IPS-18a (cell line): ENCODE data around the gene NMD3.
"Not testable (repeated sequence)": the region's sequence is repeated elsewhere in the genome, so short reads cannot be mapped to it uniquely, and the experiment has no call there.

Source experiments
- H3K27ac ChIP-seq: one replicate; pipeline ENCODE4 v1.5.1; 2013; ENCODE audit warnings: low read length
- H3K27me3 ChIP-seq: one replicate; pipeline ENCODE4 v1.6.1; 2013; ENCODE audit warnings: mild to moderate bottlenecking, low read length; ENCODE audit not compliant: control insufficient read depth, insufficient read depth
- H3K36me3 ChIP-seq: one replicate; pipeline ENCODE4 v1.6.1; 2013; ENCODE audit warnings: low read depth, low read length; ENCODE audit not compliant: control insufficient read depth
- H3K4me1 ChIP-seq: one replicate; pipeline ENCODE4 v1.6.1; 2013; ENCODE audit warnings: low read depth, low read length; ENCODE audit not compliant: control insufficient read depth
- H3K4me3 ChIP-seq: one replicate; pipeline ENCODE4 v1.5.1; 2013; ENCODE audit warnings: low read length
- H3K9ac ChIP-seq: one replicate; pipeline ENCODE4 v1.6.1; 2013; ENCODE audit warnings: mild to moderate bottlenecking, low read length, moderate library complexity
- H3K9me3 ChIP-seq: one replicate; pipeline ENCODE4 v1.6.1; 2013; ENCODE audit warnings: low read depth, low read length; ENCODE audit not compliant: control insufficient read depth

NMD3 gene

DNA sequence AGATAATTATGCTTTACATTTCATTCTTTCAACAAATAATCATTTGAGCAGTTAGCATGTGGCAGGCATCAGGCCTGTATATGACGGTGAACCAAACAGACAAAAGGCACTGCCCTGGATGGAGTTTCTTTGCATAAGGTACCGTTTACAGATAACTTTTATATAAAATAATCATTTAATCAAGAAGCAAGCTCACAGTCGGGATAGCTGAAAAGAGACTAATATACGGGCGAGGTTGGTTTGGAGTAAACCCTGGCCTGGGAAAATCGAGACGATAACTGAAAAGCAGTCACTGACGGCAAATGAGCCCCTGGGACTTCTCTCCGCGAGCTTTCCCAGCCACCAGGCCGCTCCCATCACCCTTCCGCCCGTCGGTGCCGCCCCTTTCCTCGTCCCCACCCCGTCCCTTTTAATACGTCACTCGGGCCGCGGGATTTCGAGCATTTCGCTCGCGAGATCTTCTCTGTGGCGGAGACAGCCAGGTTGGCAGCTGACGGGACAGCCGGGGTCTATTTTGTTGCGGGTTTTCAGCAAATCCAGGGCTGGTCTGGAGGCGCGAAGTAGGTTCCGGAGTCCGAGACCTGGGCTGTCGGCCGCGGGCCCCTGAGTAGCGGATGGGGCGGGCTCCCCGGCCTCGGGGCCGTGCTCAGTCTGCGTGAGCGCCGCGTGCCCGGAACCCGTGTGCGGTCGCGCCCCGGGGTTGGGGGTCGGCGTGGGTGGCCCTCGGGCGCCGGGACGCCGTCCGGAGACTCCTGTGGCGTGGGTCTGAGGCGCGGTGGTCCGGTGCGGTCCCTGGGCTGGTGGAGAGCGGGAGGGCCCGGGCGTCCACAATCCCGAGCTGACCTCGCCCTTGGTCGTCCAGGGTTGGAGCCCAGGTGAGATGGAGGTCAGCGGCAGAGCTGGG is at the start of gene NMD3:
NMD3 (plus strand) TSS at position 462 of the 904 bp plus-strand sequence. CDS start 703 bp downstream, outside the sequence.
- Histone ChIP-seq H3K27ac (peak within 1 kb of the TSS; percentile 20), H3K4me1 (peaks cover 8% of the 10 kb centered on the region), H3K9me3 (no peaks in the 10 kb centered on the region)

DNA sequence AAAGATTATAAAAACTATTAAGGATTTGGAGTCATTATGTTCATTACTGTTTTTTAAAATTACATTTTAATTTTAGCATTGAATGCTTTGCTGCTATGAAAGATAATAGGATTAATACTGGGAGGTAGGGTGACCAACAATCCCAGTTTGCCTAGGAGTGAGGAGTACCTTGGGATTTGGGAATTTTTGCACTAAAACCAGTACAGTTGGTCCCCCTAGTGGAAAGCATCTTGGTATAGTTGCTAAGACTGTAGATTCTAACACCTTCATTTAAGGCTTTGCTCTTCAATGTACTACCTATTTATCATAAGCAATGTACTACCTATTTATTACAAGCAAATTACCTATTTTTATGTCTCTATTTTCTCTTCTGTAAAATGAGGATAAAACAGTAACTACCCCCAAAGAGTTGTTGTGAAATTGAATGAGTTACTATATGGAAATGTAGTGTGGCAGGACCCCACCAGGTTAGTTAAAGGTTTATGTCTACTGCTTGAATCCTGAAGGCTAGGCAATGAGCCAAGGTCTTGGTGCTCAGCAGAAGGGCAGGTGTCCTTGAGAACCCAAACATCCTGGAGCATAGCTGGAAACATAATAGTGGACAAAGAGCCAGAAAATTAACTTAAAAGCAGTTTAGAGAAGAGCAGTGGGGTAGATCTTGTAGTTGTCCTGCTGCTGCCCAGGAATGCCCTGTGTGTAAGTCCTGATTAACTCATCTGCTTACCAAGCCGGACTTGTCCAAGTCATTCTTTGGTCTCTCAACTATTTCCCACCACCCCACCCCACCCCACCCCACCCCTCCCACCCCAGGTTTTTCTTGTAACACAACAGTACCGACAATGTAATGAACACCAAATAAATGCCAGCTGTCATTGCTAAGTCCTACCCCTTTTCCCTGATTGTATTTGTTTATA is 49.2 kb upstream of the NMD3 start:
- Histone ChIP-seq H3K4me1 (no peaks in the 10 kb centered on the region), H3K9me3 (no peaks in the 10 kb centered on the region), H3K9ac (no peak overlapping the region), H3K27ac (no peak overlapping the region), H3K4me3 (no peak overlapping the region), H3K27me3 (no peaks in the 10 kb centered on the region), H3K36me3 (no peaks in the 10 kb centered on the region)

More for the DNA sequence above, at the start of gene NMD3:
- H3K36me3 ChIP-seq, result peaks cover 8% of the 10 kb centered on the region
- H3K9ac ChIP-seq, result peak within 1 kb of the TSS; percentile 86
- peak within 1 kb of the TSS; percentile 90 for H3K4me3 ChIP-seq
- H3K27me3 ChIP-seq, result no peaks in the 10 kb centered on the region

GRCh38 chr3:161175506-161175905 is 45.6 kb upstream of the NMD3 start:
- Histone ChIP-seq H3K27me3 (no peaks in the 10 kb centered on the region), H3K4me3 (no peak overlapping the region), H3K4me1 (no peaks in the 10 kb centered on the region), H3K36me3 (no peaks in the 10 kb centered on the region), H3K9me3 (no peaks in the 10 kb centered on the region), H3K9ac (no peak overlapping the region), H3K27ac (no peak overlapping the region)

DNA sequence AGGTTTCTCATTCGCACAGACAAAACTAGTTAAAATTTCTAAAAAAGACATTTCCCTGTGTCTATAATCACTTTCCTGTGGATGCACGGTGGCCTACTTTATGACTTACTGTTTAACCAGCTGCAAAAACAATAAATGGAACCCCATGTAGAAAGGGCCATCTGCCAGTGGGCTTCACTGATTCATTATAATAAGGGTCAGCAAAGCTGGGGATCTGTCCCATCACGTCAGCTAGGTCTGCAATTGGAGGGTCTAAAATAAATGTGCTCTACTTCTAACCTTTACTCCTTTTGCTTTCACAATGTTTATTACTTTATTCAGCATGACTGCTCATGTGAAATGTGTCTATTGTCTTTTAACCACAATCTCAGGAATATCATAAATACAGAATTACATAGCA is 43.1 kb upstream of the NMD3 start:
- H3K9ac ChIP-seq, result no peak overlapping the region

DNA sequence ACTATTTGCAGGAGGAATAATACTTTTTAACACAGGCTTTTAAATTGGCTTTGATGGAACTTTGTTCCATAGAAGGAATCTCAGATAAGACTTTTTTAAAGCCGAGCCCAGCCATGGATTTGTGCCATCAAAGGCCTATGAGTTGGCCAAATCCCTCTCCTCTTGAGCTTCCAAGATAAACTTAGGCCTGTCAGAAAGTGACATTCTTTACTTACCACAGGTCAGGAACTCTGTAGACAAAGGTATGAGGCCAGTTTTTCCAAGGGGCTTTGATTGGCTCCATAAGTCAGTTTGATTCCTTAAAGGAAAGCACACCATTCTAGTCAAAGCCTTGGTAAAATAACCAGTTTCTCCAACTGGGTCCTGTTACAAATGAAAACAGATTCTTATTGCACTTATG is 39.7 kb upstream of the NMD3 start:
- not testable (repeated sequence) for H3K4me3 ChIP-seq, H3K36me3 ChIP-seq, H3K27ac ChIP-seq, H3K9ac ChIP-seq, H3K27me3 ChIP-seq, H3K4me1 ChIP-seq, H3K9me3 ChIP-seq

More for the DNA sequence above, 43.1 kb upstream of the NMD3 start:
- Histone ChIP-seq H3K9me3 (no peaks in the 10 kb centered on the region), H3K4me3 (no peak overlapping the region), H3K27me3 (no peaks in the 10 kb centered on the region), H3K36me3 (no peaks in the 10 kb centered on the region), H3K27ac (no peak overlapping the region), H3K4me1 (no peaks in the 10 kb centered on the region)

DNA sequence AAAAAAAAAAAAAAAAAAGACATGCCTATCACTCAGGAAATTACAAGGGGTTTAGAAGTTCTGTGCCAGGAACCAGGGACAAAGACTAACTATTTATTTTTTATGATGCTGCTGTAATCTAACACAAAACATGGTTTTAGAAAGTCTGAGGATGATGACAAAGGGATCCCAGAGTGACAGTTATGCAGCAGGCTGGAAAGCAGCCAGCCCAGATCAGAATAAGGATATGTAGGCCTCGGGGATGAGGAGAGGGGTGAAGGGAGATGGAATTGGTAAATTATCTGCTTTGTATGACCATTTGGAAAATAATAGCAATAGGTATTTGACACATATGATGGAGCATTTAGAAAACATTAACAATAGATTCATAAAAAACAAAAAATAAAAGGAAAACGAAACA is 34.1 kb upstream of the NMD3 start:
- Histone ChIP-seq H3K9ac (no peak overlapping the region), H3K4me3 (no peak overlapping the region), H3K36me3 (no peaks in the 10 kb centered on the region), H3K9me3 (no peaks in the 10 kb centered on the region), H3K4me1 (peaks cover 3% of the 10 kb centered on the region), H3K27ac (no peak overlapping the region), H3K27me3 (no peaks in the 10 kb centered on the region)

DNA sequence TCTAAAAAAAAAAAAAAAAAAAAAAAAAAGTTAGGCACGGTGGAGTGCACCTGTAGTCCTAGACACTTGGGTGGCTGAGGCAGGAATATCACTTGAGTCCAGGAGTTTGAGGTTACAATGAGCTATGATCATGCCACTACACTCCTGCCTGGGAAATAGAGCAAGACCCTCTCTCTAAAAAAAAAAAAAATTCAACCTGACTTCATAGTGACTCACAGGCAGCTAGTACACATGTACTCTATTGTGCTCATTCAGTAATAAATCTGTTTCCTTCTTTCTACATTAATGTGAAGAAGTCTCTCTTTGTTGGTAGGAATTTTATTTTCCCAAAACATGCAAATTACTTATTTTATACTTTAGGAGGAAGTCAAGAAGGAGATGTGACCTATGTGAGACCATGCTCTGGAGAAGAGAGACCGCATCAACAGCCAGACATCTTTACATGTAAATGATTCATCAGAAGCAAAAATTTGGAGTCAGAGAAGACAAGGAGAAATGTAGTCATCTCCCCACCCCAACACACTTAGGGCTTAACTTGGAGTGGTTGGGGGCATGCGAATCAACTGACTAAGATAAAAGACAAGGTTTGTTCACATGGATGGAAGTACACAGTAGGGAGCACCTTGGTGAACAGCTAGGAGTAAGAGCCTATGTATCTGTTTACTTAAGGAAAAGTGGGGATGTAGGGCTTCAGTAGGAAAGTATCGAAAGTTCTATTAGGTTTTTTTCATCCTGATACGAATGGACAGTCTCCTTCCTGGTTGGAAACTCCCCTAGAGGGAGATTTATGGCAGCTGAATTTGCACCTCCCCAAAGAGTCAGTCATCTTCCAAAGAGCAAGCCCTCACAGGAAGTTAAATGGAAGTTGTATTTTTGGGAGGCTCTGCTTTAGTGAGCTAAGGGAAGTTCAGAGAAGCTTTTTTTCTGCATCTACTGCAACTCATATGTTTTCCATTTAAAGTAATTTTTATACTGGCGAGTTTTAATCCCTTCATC is 23.0 kb upstream of the NMD3 start:
- Histone ChIP-seq H3K36me3 (no peaks in the 10 kb centered on the region), H3K9me3 (no peaks in the 10 kb centered on the region), H3K4me1 (no peaks in the 10 kb centered on the region), H3K27ac (no peak overlapping the region), H3K9ac (no peak overlapping the region), H3K4me3 (no peak overlapping the region), H3K27me3 (no peaks in the 10 kb centered on the region)

DNA sequence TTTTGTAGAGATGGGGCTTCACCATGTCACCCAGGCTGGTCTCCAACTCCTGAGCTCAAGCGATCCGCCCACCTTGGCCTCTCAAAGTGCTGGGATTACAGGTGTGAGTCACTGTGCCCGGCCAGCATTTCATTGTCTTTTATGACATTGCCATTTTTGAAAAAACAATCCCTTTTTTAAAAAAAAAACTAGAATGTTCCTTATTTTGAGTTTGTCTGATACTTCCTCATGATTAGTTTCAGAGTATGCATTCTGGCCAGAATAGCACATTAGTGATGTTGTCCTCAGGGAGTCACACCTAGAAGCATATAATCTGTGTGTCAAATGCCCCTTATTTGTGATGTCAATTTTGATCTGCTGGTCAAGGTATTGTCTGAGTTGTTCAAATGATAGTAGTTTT is 21.2 kb upstream of the NMD3 start:
- no peak overlapping the region for H3K27ac ChIP-seq
- no peaks in the 10 kb centered on the region for H3K9me3 ChIP-seq
- no peak overlapping the region for H3K9ac ChIP-seq
- no peak overlapping the region for H3K4me3 ChIP-seq
- H3K4me1 ChIP-seq, result no peaks in the 10 kb centered on the region
- no peaks in the 10 kb centered on the region for H3K36me3 ChIP-seq
- no peaks in the 10 kb centered on the region for H3K27me3 ChIP-seq

- Histone ChIP-seq H3K27me3 (no peaks in the 10 kb centered on the region), H3K4me1 (no peaks in the 10 kb centered on the region), H3K9ac (no peak overlapping the region), H3K4me3 (no peak overlapping the region), H3K36me3 (no peaks in the 10 kb centered on the region), H3K27ac (no peak overlapping the region), H3K9me3 (no peaks in the 10 kb centered on the region)
Observed at GRCh38 chr3:161203485-161204098, 17.5 kb upstream of the NMD3 start.

GRCh38 chr3:161208931-161209330 is 12.2 kb upstream of the NMD3 start:
- H3K27me3 ChIP-seq, result no peaks in the 10 kb centered on the region
- H3K9ac ChIP-seq, result no peak overlapping the region
- H3K4me1 ChIP-seq, result no peaks in the 10 kb centered on the region
- no peak overlapping the region for H3K4me3 ChIP-seq
- H3K27ac ChIP-seq, result no peak overlapping the region
- no peaks in the 10 kb centered on the region for H3K9me3 ChIP-seq
- H3K36me3 ChIP-seq, result no peaks in the 10 kb centered on the region
